ENCODE data around the gene KDM8.
"Not testable (repeated sequence)": the region's sequence is repeated elsewhere in the genome, so short reads cannot be mapped to it uniquely, and the experiment has no call there.

The KDM8 gene

GRCh38 chr16:27202923-27203506 lies 311 bp upstream of the KDM8 start:
- ATAC-seq: peak; percentile 82

GRCh38 chr16:27204312-27204915 lies 1.1 kb downstream of the KDM8 start:
- no peak for TF ChIP-seq ESRRG (CRISPR knock-in tag; IDR thresholded peaks at IDR 0.05)
- no peak for TF ChIP-seq PATZ1 (CRISPR knock-in tag; IDR thresholded peaks at IDR 0.05; ENCODE audit: borderline replicate concordance)
- no peak for TF ChIP-seq RARB (CRISPR knock-in tag; IDR thresholded peaks at IDR 0.05)
- TF ChIP-seq CSDC2 (CRISPR knock-in tag; IDR thresholded peaks at IDR 0.05): no peak
- no peak for ATAC-seq

More at GRCh38 chr16:27202923-27203506, 311 bp upstream of the KDM8 start:
- TF ChIP-seq GLIS3 (CRISPR knock-in tag; IDR thresholded peaks at IDR 0.05): no peak
- no peak for TF ChIP-seq ISL1 (CRISPR knock-in tag; IDR thresholded peaks at IDR 0.05)
- no peak for TF ChIP-seq POU6F1 (CRISPR knock-in tag; IDR thresholded peaks at IDR 0.05; ENCODE audit: borderline replicate concordance, low read depth)
- no peak for TF ChIP-seq ZNF70 (CRISPR knock-in tag; IDR thresholded peaks at IDR 0.05)
- TF ChIP-seq BACH2 (CRISPR knock-in tag; IDR thresholded peaks at IDR 0.05; ENCODE audit: borderline replicate concordance): no peak
- no peak for TF ChIP-seq ZNF565 (CRISPR knock-in tag; conservative IDR thresholded peaks at IDR 0.05; ENCODE audit: low read depth)
- TF ChIP-seq PATZ1 (CRISPR knock-in tag; IDR thresholded peaks at IDR 0.05; ENCODE audit: borderline replicate concordance): no peak
- no peak for TF ChIP-seq TCF4 (CRISPR knock-in tag; IDR thresholded peaks at IDR 0.05; ENCODE audit: borderline replicate concordance)
- no peak for TF ChIP-seq CREB5 (CRISPR knock-in tag; IDR thresholded peaks at IDR 0.05; ENCODE audit: low read depth)
- no peak for TF ChIP-seq RARB (CRISPR knock-in tag; IDR thresholded peaks at IDR 0.05)
- TF ChIP-seq ZFP30 (CRISPR knock-in tag; IDR thresholded peaks at IDR 0.05): no peak

GRCh38 chr16:27205423-27206065 lies 2.2 kb downstream of the KDM8 start:
- ATAC-seq: no peak
- TF ChIP-seq POU6F1 (CRISPR knock-in tag; IDR thresholded peaks at IDR 0.05; ENCODE audit: borderline replicate concordance, low read depth) (no peak), PPARA (CRISPR knock-in tag; IDR thresholded peaks at IDR 0.05; ENCODE audit: borderline replicate concordance) (no peak), TOX (CRISPR knock-in tag; IDR thresholded peaks at IDR 0.05; ENCODE audit: borderline replicate concordance) (no peak)

- not testable (repeated sequence) for ATAC-seq
Observed at GRCh38 chr16:27207121-27207520, 3.8 kb downstream of the KDM8 start.

GRCh38 chr16:27208081-27208680 lies 4.9 kb downstream of the KDM8 start:
- ATAC-seq: no peak
- TF ChIP-seq CREB5 (CRISPR knock-in tag; IDR thresholded peaks at IDR 0.05; ENCODE audit: low read depth): no peak
- TF ChIP-seq PPARA (CRISPR knock-in tag; IDR thresholded peaks at IDR 0.05; ENCODE audit: borderline replicate concordance): no peak
- no peak for TF ChIP-seq CSRNP3 (CRISPR knock-in tag; IDR thresholded peaks at IDR 0.05)
- TF ChIP-seq GLIS3 (CRISPR knock-in tag; IDR thresholded peaks at IDR 0.05): no peak
- no peak for TF ChIP-seq OSR1 (CRISPR knock-in tag; IDR thresholded peaks at IDR 0.05)
- no peak for TF ChIP-seq BACH2 (CRISPR knock-in tag; IDR thresholded peaks at IDR 0.05; ENCODE audit: borderline replicate concordance)
- no peak for TF ChIP-seq ZFP3 (CRISPR knock-in tag; IDR thresholded peaks at IDR 0.05)
- no peak for TF ChIP-seq SNAI2 (CRISPR knock-in tag; IDR thresholded peaks at IDR 0.05)
- no peak for TF ChIP-seq TOX (CRISPR knock-in tag; IDR thresholded peaks at IDR 0.05; ENCODE audit: borderline replicate concordance)

Data from SK-N-SH treated with all-trans-retinoic acid at 6 μM for 48 hours (cell line).